Activated CD4-positive, alpha-beta T cell treated with anti-CD3 and anti-CD28 coated beads for 4 hours (primary cell): ENCODE results near the gene REXO1.
"Not testable (repeated sequence)": the region's sequence is repeated elsewhere in the genome, so short reads cannot be mapped to it uniquely, and the experiment has no call there.

ENCODE experiments used
- DNase-seq, 2 donors: peaks; one replicate each; pipeline ENCODE4 v3.0.0-alpha.2; 2020

REXO1 gene

DNA sequence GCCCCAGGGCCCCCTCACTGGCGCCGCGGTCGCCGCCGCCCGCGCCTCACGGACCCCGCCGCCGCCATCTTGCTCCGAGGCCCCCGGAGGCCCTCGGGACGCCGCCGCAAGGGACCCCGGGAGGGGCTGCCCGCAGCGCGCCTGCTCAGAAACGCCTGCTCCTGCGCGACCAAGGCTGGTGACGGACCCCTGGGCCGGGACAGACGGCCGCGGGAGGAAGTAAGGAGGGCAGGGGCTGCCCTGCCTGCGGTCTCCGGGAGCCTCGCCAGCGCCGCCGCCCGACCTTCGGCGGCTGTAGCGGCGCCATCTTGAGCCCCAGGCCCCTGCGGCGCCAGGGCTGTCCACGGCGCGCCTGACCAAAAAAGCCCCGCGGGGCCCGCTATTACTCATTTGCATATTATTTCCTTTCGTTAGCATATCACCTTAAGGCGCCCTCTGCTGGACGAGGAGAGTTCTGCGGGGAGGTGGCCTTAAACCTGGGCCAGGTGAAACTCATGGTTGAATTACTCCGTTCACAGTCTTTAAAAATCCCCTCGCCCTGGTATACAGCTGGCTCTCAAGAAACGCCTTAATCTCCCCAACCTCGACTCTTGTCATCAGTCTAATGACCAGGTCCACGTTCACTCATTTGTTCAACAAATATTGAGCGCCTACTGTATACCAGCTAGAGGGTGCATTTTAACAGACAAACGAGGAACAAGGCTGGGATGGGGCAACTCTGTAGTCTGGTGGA, at the start of gene REXO1:
Gene REXO1 (minus strand): TSS at position 85 of the 733 bp plus-strand sequence. CDS start 125 bp downstream, outside the sequence.
- peak; percentile 96 to 100 for DNase-seq

- DNase-seq = no peak
These were observed 48.2 kb upstream of the REXO1 start for GRCh38 chr19:1896508-1896907.

DNA sequence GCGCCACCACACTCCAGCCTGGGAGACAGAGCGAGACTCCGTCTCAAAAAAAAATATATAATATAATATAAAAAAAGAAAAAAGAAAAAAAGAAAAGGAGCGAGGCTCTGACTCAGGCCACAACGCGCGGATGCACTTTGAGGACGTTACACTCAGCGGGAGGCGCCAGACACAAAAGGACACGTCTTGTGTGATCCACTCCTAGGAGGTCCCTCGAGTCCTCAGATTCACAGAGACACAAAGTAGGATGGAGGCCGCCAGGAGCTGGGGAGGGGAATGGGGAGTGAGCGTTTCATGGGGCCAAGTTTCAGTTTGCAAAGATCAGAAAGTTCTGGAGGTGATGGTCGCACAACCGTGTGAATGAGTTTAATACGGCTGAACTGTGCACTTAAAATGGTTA, 45.5 kb upstream of the REXO1 start:
- DNase-seq = no peak

- DNase-seq = no peak
These were observed 41.6 kb upstream of the REXO1 start for GRCh38 chr19:1889907-1890306.

- no peak for DNase-seq
These were observed 40.1 kb upstream of the REXO1 start for GRCh38 chr19:1888385-1888784.

- not testable (repeated sequence) for DNase-seq
These were observed 38.1 kb upstream of the REXO1 start for GRCh38 chr19:1886360-1886759.

- DNase-seq = peak; percentile 93 to 95
These were observed 37.3 kb upstream of the REXO1 start, which contains the start of gene ABHD17A for GRCh38 chr19:1885398-1886119. TSS of gene ABHD17A (minus strand) at chr19:1885496. CDS start at chr19:1881566, 3,930 bp downstream.

DNA sequence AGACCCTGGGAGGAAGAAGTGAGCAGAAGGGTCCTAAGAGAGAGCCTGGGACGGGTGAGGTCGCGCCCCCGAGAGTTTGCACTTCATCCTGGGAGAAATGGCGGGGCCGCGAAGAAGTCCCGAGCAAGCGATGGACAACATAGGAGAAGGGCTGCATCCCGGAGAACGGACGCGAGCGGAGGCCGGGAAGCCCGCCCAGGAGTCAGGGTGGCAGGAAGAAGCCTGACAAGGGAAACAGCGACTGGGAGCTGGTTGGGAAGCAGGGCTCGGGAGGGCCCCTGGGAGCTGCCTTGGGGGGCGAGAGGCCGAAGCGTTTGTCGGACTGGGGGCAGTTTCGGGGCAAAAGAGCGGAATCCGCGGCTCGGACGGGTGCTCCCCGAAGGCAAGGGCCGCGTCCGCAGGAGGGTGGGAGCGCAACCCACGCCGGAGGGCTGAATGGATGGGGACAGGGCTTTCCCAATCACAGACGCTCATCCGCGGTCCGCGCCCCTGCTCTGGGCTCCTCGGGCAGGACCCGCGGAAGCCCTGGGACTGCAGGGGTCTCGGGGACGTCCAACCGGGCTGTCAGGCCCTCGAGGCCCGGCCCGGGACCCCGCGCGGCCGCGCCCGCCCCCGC, 36.5 kb upstream of the REXO1 start:
- DNase-seq = no peak

GRCh38 chr19:1884291-1884718, 36.0 kb upstream of the REXO1 start:
- peak; percentile 29 to 62 for DNase-seq

DNA sequence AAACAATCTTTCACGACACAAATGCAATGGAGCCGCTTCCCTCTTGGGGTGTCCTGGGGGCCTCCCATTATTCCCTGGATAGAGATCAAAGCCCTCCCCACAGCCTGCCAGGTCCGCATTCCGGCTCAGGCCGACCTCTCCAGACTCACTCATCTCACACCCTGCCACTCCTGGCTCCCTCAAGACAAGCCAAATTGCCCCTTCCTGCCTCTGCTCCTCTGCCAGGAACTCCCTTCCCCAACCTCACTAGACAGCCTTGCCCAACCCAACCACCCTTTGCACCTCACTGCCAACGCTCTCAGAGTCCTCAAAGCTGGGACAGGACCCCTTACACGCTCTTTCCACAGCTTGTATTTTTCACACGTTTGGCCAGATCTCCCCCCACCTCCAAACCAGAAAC, 35.5 kb upstream of the REXO1 start:
- DNase-seq = no peak

GRCh38 chr19:1882786-1883692, 34.8 kb upstream of the REXO1 start:
- DNase-seq = no peak

DNA sequence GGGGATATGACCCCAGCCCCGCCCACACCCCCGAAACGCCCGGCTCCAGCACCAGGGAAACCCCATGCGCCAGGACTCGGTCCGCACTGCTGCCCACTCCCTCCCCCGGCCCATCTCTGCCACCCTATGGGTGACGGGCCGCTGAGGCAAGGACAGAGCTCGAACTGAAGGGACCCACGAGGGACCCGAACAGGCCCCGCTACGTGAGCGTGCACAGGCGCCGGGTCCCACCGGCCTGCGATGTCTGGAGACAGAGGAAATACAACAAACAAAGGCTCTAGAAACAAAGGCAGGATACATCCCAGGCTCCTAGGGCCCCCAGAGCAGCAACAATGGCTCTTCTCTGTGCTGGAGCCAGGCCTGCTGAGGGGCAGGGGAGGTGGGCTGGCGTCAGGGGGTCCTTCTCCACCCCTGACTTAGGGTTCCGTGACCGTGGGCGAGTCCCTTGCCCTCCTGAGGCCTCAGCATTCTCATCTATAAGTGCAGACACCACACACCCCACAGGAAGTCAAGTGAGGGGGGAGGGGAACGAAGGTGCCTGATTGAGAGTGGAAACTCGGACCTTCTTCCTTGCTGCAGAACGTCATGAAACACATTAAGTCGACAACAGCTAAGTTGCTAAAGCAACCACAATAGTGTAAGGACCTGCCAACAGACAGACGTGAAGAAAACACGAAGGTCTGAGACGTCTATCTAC, 34.0 kb upstream of the REXO1 start:
- DNase-seq = peak; percentile 63 to 67

GRCh38 chr19:1881393-1882088, 33.3 kb upstream of the REXO1 start:
- not testable (repeated sequence) for DNase-seq

GRCh38 chr19:1880611-1881392, 32.5 kb upstream of the REXO1 start:
- DNase-seq = no peak

DNA sequence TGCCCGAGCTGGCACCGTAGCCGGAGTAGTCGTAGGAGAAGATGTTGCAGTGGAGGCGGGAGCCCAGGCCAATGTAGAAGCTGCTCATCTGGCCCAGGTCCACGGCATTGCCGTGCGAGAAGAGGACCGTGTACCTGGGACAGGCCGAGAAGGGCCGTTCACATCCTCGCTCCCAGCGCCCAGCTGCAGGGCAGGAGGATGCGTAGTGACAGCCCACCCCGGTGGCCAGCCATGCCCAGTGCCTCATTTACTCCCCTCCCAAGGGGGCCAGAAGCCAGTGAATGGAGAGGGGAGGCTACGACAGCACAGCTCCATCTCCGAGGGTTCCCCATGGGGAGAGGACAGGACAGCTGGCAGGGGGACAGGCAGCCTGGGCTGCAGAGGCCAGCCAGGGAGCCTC, 31.7 kb upstream of the REXO1 start:
- not testable (repeated sequence) for DNase-seq

GRCh38 chr19:1878583-1878982, 30.3 kb upstream of the REXO1 start:
- DNase-seq = not testable (repeated sequence)

DNA sequence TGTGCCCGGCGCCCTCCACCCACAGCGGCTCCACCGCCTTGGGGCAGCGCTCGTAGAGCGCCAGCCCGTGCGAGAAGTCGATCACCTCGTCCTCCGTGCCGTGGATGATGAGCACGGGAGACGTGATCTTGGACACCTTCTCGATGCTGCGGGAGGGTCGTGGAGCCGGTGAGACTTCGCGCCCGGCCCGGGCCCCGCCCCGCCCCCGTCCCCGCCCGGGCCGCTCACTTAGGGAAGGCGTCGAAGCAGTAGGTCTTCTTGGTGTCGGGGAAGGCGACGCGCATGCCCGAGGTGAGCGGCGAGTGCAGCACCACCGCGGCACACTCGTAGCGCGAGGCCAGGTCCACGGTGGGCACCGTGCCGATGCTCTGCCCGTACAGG, 29.0 kb upstream of the REXO1 start:
- DNase-seq = not testable (repeated sequence)

- not testable (repeated sequence) for DNase-seq
These were observed 28.4 kb upstream of the REXO1 start for GRCh38 chr19:1876496-1877279.

DNA sequence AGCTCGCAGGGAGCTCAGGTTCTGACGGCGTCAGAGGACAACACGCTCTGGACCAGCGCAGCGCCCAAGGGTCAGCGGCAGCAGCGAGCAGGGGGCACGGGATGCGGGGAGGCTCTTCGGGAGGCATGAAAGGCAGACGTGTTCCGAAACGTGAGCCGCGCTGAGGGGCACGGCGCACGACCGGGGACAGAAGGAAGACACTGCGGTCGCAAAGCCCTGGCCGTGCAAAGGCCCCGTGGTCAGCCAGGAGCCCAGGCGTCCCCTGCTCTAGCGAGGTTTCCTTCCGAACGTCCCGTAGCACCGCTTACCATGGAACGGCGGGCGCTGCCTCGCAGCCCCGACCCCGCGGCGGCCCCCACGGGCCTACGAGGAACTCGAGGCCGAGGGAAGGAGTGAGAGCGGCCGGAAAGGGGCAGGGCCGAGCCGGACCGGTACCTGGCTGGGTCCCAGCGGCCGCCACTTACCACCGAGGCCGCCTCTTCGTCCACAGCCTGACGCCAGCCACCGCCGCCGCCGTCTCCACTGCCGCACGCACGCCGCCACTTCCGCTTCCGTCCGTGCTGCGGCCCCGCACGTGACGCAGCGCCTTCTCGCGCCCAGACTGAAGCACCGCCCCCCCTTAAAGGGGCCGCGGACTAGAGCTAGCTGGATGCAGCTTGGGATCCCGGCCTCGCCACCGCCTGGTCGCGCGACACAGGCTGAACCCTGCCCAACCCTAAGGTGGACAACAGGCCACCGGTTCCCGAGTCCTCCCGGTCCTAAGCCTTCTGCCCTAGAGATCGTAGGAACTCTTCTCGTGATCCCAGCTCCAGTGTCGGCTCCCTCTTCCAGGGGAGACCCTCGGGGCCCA, 27.6 kb upstream of the REXO1 start:
- peak; percentile 80 to 83 for DNase-seq
